ENCODE results near the gene WDR88.

DNA sequence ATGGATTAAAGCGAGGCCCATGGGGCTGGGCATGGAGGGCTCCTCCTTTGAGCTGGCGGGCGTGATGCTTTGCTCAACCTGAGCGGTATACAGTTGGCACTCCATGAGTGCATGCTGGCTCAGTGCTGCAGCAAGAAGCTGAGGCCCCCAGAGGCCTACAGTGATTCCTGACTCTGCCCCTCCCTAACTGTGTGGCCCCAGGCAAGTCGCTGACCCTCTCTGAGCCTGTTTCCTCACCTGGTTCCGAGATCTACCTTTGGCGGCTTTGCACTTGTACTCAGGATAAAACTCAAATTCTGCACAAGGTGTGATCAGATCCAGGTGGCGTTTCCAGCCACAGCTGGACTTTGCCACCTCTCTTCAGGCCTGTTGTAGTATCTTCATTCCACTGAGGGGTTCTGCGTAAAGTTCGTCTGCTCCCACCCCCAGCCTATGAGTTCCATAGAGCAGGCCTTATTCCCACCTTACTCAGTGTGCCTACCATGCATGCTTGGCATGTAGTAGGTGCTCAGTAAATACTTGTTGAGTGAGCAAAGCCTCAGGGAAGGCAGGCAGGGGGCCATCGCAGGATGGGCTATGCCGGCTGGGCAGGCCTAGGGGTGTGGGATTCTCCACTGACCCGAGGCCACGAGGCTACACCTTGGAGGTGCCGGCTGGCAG lies 70.1 kb downstream of the WDR88 start:
- TF ChIP-seq, protein P1, sequence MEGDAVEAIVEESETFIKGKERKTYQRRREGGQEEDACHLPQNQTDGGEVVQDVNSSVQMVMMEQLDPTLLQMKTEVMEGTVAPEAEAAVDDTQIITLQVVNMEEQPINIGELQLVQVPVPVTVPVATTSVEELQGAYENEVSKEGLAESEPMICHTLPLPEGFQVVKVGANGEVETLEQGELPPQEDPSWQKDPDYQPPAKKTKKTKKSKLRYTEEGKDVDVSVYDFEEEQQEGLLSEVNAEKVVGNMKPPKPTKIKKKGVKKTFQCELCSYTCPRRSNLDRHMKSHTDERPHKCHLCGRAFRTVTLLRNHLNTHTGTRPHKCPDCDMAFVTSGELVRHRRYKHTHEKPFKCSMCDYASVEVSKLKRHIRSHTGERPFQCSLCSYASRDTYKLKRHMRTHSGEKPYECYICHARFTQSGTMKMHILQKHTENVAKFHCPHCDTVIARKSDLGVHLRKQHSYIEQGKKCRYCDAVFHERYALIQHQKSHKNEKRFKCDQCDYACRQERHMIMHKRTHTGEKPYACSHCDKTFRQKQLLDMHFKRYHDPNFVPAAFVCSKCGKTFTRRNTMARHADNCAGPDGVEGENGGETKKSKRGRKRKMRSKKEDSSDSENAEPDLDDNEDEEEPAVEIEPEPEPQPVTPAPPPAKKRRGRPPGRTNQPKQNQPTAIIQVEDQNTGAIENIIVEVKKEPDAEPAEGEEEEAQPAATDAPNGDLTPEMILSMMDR (IDR thresholded peaks at IDR 0.05; ENCODE audit: low read length) = no peak
- no peak for TF ChIP-seq EZH2 (IDR thresholded peaks at IDR 0.05; ENCODE audit: borderline replicate concordance, low read length)
